Lower lobe of right lung (tissue), 2 donors: ENCODE data around the gene TMEM132C. TPM values are rescaled to one million over a fixed set of nuclear protein-coding genes. Genes with fewer than 3 reads are reported as not detected.

Experiments used
- ATAC-seq, 2 donors: fragments of 200-7000 bp; cut with Tn5 transposase; one replicate each; pipeline ENCODE4 v1.9.1; 2020 to 2022; ENCODE audit warnings: mild to moderate bottlenecking in 2 of 2, moderate library complexity in 2 of 2
- DNase-seq: peaks from one replicate; pipeline ENCODE4 v3.0.0-alpha.2; 2020
- H3K27ac ChIP-seq: fragments of 200-600 bp; one replicate; pipeline ENCODE4 v1.8.0; 2022
- H3K27me3 ChIP-seq: fragments of 200-600 bp; one replicate; pipeline ENCODE4 v1.8.0; 2022; ENCODE audit warnings: low read depth
- H3K36me3 ChIP-seq: fragments of 200-600 bp; one replicate; pipeline ENCODE4 v1.8.0; 2022; ENCODE audit warnings: mild to moderate bottlenecking
- H3K4me1 ChIP-seq: fragments of 200-600 bp; one replicate; pipeline ENCODE4 v1.8.0; 2022
- H3K4me3 ChIP-seq: fragments of 200-600 bp; one replicate; pipeline ENCODE4 v1.8.0; 2022; ENCODE audit warnings: mild to moderate bottlenecking
- H3K9me3 ChIP-seq: fragments of 200-600 bp; one replicate; pipeline ENCODE4 v1.8.0; 2022
- CTCF ChIP-seq: fragments of 200-600 bp; IDR thresholded peaks from one replicate; pipeline ENCODE4 v1.8.0; 2022; ENCODE audit warnings: antibody characterized with exemption, mild to moderate bottlenecking
- intact Hi-C: fragments of 100-400 bp; cut with DNase I; formaldehyde crosslinking; loops from one replicate; pipeline ENCODE4 v1.11.0; 2022
- total RNA-seq: library from RNA; stranded (reverse); fragmentation: NEBNext Ultra II Directional; extraction: Animal tissue kit (Norgen Biotek cat#: 25700); gene quantifications from one replicate; pipeline ENCODE4 v1.2.1, GENCODE V29; 2021
- donor health status: DM: no; HTN: yes; CAD: no; lungs with severe emphysema.

The TMEM132C gene
- total RNA-seq, 1 donor from 2014 or later: 1.6 TPM

- H3K9me3 ChIP-seq: no peaks in the 10 kb centered on the region
- H3K4me1 ChIP-seq: no peaks in the 10 kb centered on the region
- H3K27ac ChIP-seq: no peak overlapping the region
- H3K36me3 ChIP-seq: no peaks in the 10 kb centered on the region
- H3K27me3 ChIP-seq: no peaks in the 10 kb centered on the region
- intact Hi-C loops: no loop called here
- ATAC-seq: no peak
- no peak overlapping the region for H3K4me3 ChIP-seq
- TF ChIP-seq CTCF: no peak
- no peak for DNase-seq
Observed at GRCh38 chr12:128421375-128421774, 154.4 kb downstream of the TMEM132C start.

GRCh38 chr12:128423205-128423604, 156.2 kb downstream of the TMEM132C start:
- intact Hi-C loops: no loop called here
- TF ChIP-seq CTCF: no peak
- Histone ChIP-seq H3K4me3 (no peak overlapping the region), H3K36me3 (no peaks in the 10 kb centered on the region), H3K27ac (no peak overlapping the region), H3K27me3 (no peaks in the 10 kb centered on the region), H3K9me3 (no peaks in the 10 kb centered on the region), H3K4me1 (no peaks in the 10 kb centered on the region)
- ATAC-seq: no peak
- DNase-seq: no peak

- Histone ChIP-seq H3K4me1 (no peaks in the 10 kb centered on the region), H3K4me3 (no peak overlapping the region), H3K27me3 (no peaks in the 10 kb centered on the region), H3K27ac (no peak overlapping the region), H3K9me3 (no peaks in the 10 kb centered on the region), H3K36me3 (no peaks in the 10 kb centered on the region)
- intact Hi-C loops: no loop called here
- DNase-seq (no peak), ATAC-seq (no peak)
- TF ChIP-seq CTCF: no peak
Observed at GRCh38 chr12:128424931-128425431, 158.0 kb downstream of the TMEM132C start.

GRCh38 chr12:128425666-128426331, 158.8 kb downstream of the TMEM132C start:
- Histone ChIP-seq H3K4me3 (no peak overlapping the region), H3K27me3 (no peaks in the 10 kb centered on the region), H3K36me3 (no peaks in the 10 kb centered on the region), H3K4me1 (no peaks in the 10 kb centered on the region), H3K9me3 (no peaks in the 10 kb centered on the region), H3K27ac (no peak overlapping the region)
- no peak for TF ChIP-seq CTCF
- ATAC-seq: no peak
- DNase-seq: no peak
- intact Hi-C loops: no loop called here

GRCh38 chr12:128426511-128426910, 159.5 kb downstream of the TMEM132C start:
- Histone ChIP-seq H3K36me3 (no peaks in the 10 kb centered on the region), H3K9me3 (no peaks in the 10 kb centered on the region), H3K27me3 (no peaks in the 10 kb centered on the region), H3K4me3 (no peak overlapping the region), H3K27ac (no peak overlapping the region), H3K4me1 (no peaks in the 10 kb centered on the region)
- TF ChIP-seq CTCF: no peak
- no peak for ATAC-seq
- no peak for DNase-seq
- intact Hi-C loops: no loop called here
